ENCODE measurements around the gene NOTO. TPM values are rescaled to one million over a fixed set of nuclear protein-coding genes. Genes with fewer than 3 reads are reported as not detected.

Gene NOTO
- total RNA-seq, 1 donor from 2014 or later: not detected

GRCh38 chr2:73210696-73211095, 8.3 kb downstream of the NOTO start:
- no peak for TF ChIP-seq CTCF (IDR thresholded peaks at IDR 0.05)
- Mint-ChIP-seq H3K4me3 (ENCODE audit: unreplicated experiment) (no peak overlapping the region), H3K4me1 (ENCODE audit: low read depth) (peaks cover 39% of the 10 kb centered on the region), H3K27ac (ENCODE audit: unreplicated experiment) (no peak overlapping the region), H3K27me3 (ENCODE audit: low read depth) (peaks cover 19% of the 10 kb centered on the region), H3K36me3 (ENCODE audit: low read depth) (no peaks in the 10 kb centered on the region), H3K9me3 (ENCODE audit: low read depth) (no peaks in the 10 kb centered on the region)
- peak; percentile 54 for DNase-seq (ENCODE audit: low spot score)

GRCh38 chr2:73212098-73212447, 9.7 kb downstream of the NOTO start:
- DNase-seq (ENCODE audit: low spot score): peak; percentile 26
- no peaks in the 10 kb centered on the region for H3K36me3 Mint-ChIP-seq (ENCODE audit: low read depth)
- H3K27ac Mint-ChIP-seq (ENCODE audit: unreplicated experiment): peak overlapping the region; percentile 84
- no peak overlapping the region for H3K4me3 Mint-ChIP-seq (ENCODE audit: unreplicated experiment)
- peaks cover 41% of the 10 kb centered on the region for H3K4me1 Mint-ChIP-seq (ENCODE audit: low read depth)
- TF ChIP-seq CTCF (IDR thresholded peaks at IDR 0.05): no peak
- peaks cover 14% of the 10 kb centered on the region for H3K27me3 Mint-ChIP-seq (ENCODE audit: low read depth)
- no peaks in the 10 kb centered on the region for H3K9me3 Mint-ChIP-seq (ENCODE audit: low read depth)

GRCh38 chr2:73212448-73213176, 10.2 kb downstream of the NOTO start:
- peak overlapping the region; percentile 84 for H3K27ac Mint-ChIP-seq (ENCODE audit: unreplicated experiment)
- peak; percentile 64 for DNase-seq (ENCODE audit: low spot score)
- peaks cover 44% of the 10 kb centered on the region for H3K4me1 Mint-ChIP-seq (ENCODE audit: low read depth)
- H3K4me3 Mint-ChIP-seq (ENCODE audit: unreplicated experiment): peak overlapping the region; percentile 19
- peak; percentile 95 for TF ChIP-seq CTCF (IDR thresholded peaks at IDR 0.05)
- H3K36me3 Mint-ChIP-seq (ENCODE audit: low read depth): no peaks in the 10 kb centered on the region
- H3K27me3 Mint-ChIP-seq (ENCODE audit: low read depth): peaks cover 14% of the 10 kb centered on the region
- H3K9me3 Mint-ChIP-seq (ENCODE audit: low read depth): no peaks in the 10 kb centered on the region

- peak; percentile 92 for DNase-seq (ENCODE audit: low spot score)
- Mint-ChIP-seq H3K27ac (ENCODE audit: unreplicated experiment) (peak within 1 kb of the TSS; percentile 93), H3K4me3 (ENCODE audit: unreplicated experiment) (peak within 1 kb of the TSS; percentile 92), H3K4me1 (ENCODE audit: low read depth) (peaks cover 48% of the 10 kb centered on the region), H3K9me3 (ENCODE audit: low read depth) (no peaks in the 10 kb centered on the region), H3K36me3 (ENCODE audit: low read depth) (no peaks in the 10 kb centered on the region), H3K27me3 (ENCODE audit: low read depth) (peaks cover 8% of the 10 kb centered on the region)
- TF ChIP-seq CTCF (IDR thresholded peaks at IDR 0.05): no peak
Observed at GRCh38 chr2:73214120-73215035, 12.0 kb downstream of the NOTO start, which contains the start of gene SMYD5. SMYD5 (plus strand) TSS chr2:73214245; CDS start chr2:73214267, 22 bp downstream.

GRCh38 chr2:73215254-73215653, 12.9 kb downstream of the NOTO start:
- Mint-ChIP-seq H3K27ac (ENCODE audit: unreplicated experiment) (peak overlapping the region; percentile 93), H3K36me3 (ENCODE audit: low read depth) (no peaks in the 10 kb centered on the region), H3K4me1 (ENCODE audit: low read depth) (peaks cover 48% of the 10 kb centered on the region), H3K9me3 (ENCODE audit: low read depth) (no peaks in the 10 kb centered on the region), H3K27me3 (ENCODE audit: low read depth) (no peaks in the 10 kb centered on the region), H3K4me3 (ENCODE audit: unreplicated experiment) (peak overlapping the region; percentile 92)
- TF ChIP-seq CTCF (IDR thresholded peaks at IDR 0.05): no peak
- DNase-seq (ENCODE audit: low spot score): no peak
